WTC11 (cell line): ENCODE data around the gene TMEM117. TPM values are rescaled to one million over a fixed set of nuclear protein-coding genes. Genes with fewer than 3 reads are reported as not detected.

ENCODE experiments used
- ATAC-seq: fragments of 200-7000 bp; cut with Tn5 transposase; 2 replicates; pipeline ENCODE4 v1.10.0; 2021; ENCODE audit warnings: mild to moderate bottlenecking, moderate library complexity
- CTCF ChIA-PET: fragments of 300-600 bp; sonication (Branson Sonifier 250); formaldehyde crosslinking; loops from one replicate; lab custom pipeline; 2021; ENCODE audit warnings: antibody characterized with exemption; lab: Charles Lee
- POLR2A ChIA-PET: fragments of 350-600 bp; sonication (Branson Sonifier 250); formaldehyde crosslinking; loops from one replicate; lab custom pipeline; 2021; ENCODE audit warnings: antibody characterized with exemption; lab: Charles Lee
- DNase-seq: peaks from one replicate; pipeline ENCODE4 v3.0.0; 2021; ENCODE audit warnings: low spot score
- H3K27ac Mint-ChIP-seq: 2 replicates; pipeline ENCODE4 v1.8.0; 2021; ENCODE audit warnings: mixed read lengths
- H3K27me3 Mint-ChIP-seq: 2 replicates; pipeline ENCODE4 v1.8.0; 2021; ENCODE audit warnings: low read depth, mild to moderate bottlenecking, moderate library complexity, mixed read lengths
- H3K36me3 Mint-ChIP-seq: 2 replicates; pipeline ENCODE4 v1.8.0; 2021; ENCODE audit warnings: mixed read lengths
- H3K4me1 Mint-ChIP-seq: 2 replicates; pipeline ENCODE4 v1.8.0; 2022; ENCODE audit warnings: mixed read lengths
- H3K4me3 Mint-ChIP-seq: 2 replicates; pipeline ENCODE4 v1.8.0; 2021; ENCODE audit warnings: mild to moderate bottlenecking, moderate library complexity, mixed read lengths
- H3K9me3 Mint-ChIP-seq: 2 replicates; pipeline ENCODE4 v1.8.0; 2021; ENCODE audit warnings: mixed read lengths
- CREB1 ChIP-seq: sonication (generic); formaldehyde crosslinking; IDR thresholded peaks from 2 replicates; pipeline ENCODE4 v1.8.0; 2023; ENCODE audit warnings: mild to moderate bottlenecking, missing genetic modification reagents
- ESRRA ChIP-seq: sonication (generic); formaldehyde crosslinking; IDR thresholded peaks from 2 replicates; pipeline ENCODE4 v1.8.1; 2022; ENCODE audit warnings: mild to moderate bottlenecking, missing genetic modification reagents, borderline replicate concordance
- FOXK1 ChIP-seq: sonication (generic); formaldehyde crosslinking; IDR thresholded peaks from 2 replicates; pipeline ENCODE4 v1.8.0; 2022; ENCODE audit warnings: mild to moderate bottlenecking, moderate library complexity, missing genetic modification reagents
- GTF2I ChIP-seq: fragments of 250-450 bp; sonication (Bioruptor Pico); conservative IDR thresholded peaks from 2 replicates; pipeline ENCODE4 v1.4.0; 2021; ENCODE audit warnings: mild to moderate bottlenecking
- JUN ChIP-seq: sonication (generic); formaldehyde crosslinking; IDR thresholded peaks from 2 replicates; pipeline ENCODE4 v1.8.0; 2023; ENCODE audit warnings: mild to moderate bottlenecking, missing genetic modification reagents
- NR1H2 ChIP-seq: sonication (generic); formaldehyde crosslinking; IDR thresholded peaks from 2 replicates; pipeline ENCODE4 v1.9.0; 2021; ENCODE audit warnings: mild to moderate bottlenecking, moderate library complexity, missing genetic modification reagents
- OVOL2 ChIP-seq: fragments of 250-450 bp; sonication (Bioruptor Pico); IDR thresholded peaks from 2 replicates; pipeline ENCODE4 v1.9.0; 2021; ENCODE audit warnings: mild to moderate bottlenecking, borderline replicate concordance
- SMAD3 ChIP-seq: sonication (generic); formaldehyde crosslinking; IDR thresholded peaks from 2 replicates; pipeline ENCODE4 v1.8.0; 2022; ENCODE audit warnings: missing genetic modification reagents, mild to moderate bottlenecking, borderline replicate concordance
- SMAD4 ChIP-seq: sonication (generic); formaldehyde crosslinking; IDR thresholded peaks from 2 replicates; pipeline ENCODE4 v1.8.0; 2022; ENCODE audit warnings: mild to moderate bottlenecking, missing genetic modification reagents
- SOX15 ChIP-seq: fragments of 250-450 bp; sonication (Bioruptor Pico); IDR thresholded peaks from 2 replicates; pipeline ENCODE4 v1.9.0; 2021; ENCODE audit warnings: mild to moderate bottlenecking
- ZNF263 ChIP-seq: sonication (generic); formaldehyde crosslinking; IDR thresholded peaks from 2 replicates; pipeline ENCODE4 v1.8.1; 2022; ENCODE audit warnings: low read depth, mild to moderate bottlenecking, moderate library complexity, missing genetic modification reagents
- ZNF317 ChIP-seq: sonication (generic); formaldehyde crosslinking; IDR thresholded peaks from 2 replicates; pipeline ENCODE4 v1.8.1; 2023; ENCODE audit warnings: low read depth, mild to moderate bottlenecking, moderate library complexity, missing genetic modification reagents, borderline replicate concordance
- ZNF396 ChIP-seq: fragments of 250-450 bp; sonication (Bioruptor Pico); IDR thresholded peaks from 2 replicates; pipeline ENCODE4 v1.8.0; 2021; ENCODE audit warnings: mild to moderate bottlenecking, moderate library complexity, borderline replicate concordance
- ZNF671 ChIP-seq: fragments of 250-450 bp; sonication (Bioruptor Pico); IDR thresholded peaks from 2 replicates; pipeline ENCODE4 v1.8.0; 2021; ENCODE audit warnings: mild to moderate bottlenecking
- total RNA-seq: library from RNA; stranded (reverse); gene quantifications from 3 replicates; pipeline ENCODE4 v1.2.3, GENCODE V29; 2021
- TF ChIP-seq, protein P1 (sequence below): fragments of 250-450 bp; sonication (Bioruptor Pico); IDR thresholded peaks from 2 replicates; pipeline ENCODE4 v1.8.0; 2021; ENCODE audit warnings: mild to moderate bottlenecking
- TF ChIP-seq, protein P2 (sequence below): sonication (generic); formaldehyde crosslinking; IDR thresholded peaks from 2 replicates; pipeline ENCODE4 v1.8.1; 2022; ENCODE audit warnings: low read depth, missing genetic modification reagents, borderline replicate concordance
- TF ChIP-seq, protein P3 (sequence below): fragments of 250-450 bp; sonication (Bioruptor Pico); IDR thresholded peaks from 2 replicates; pipeline ENCODE4 v1.9.0; 2021; ENCODE audit warnings: mild to moderate bottlenecking
- TF ChIP-seq, protein P4 (sequence below): sonication (generic); formaldehyde crosslinking; conservative IDR thresholded peaks from 2 replicates; pipeline ENCODE4 v1.8.1; 2022; ENCODE audit warnings: mild to moderate bottlenecking, missing genetic modification reagents
- TF ChIP-seq, protein P5 (sequence below): sonication (generic); formaldehyde crosslinking; IDR thresholded peaks from 2 replicates; pipeline ENCODE4 v1.8.1; 2022; ENCODE audit warnings: mild to moderate bottlenecking, moderate library complexity, missing genetic modification reagents
- TF ChIP-seq, protein P6 (sequence below): sonication (generic); formaldehyde crosslinking; IDR thresholded peaks from 2 replicates; pipeline ENCODE4 v1.8.1; 2023; ENCODE audit warnings: mild to moderate bottlenecking, missing genetic modification reagents, moderate library complexity
- TF ChIP-seq, protein P7 (sequence below): sonication (generic); formaldehyde crosslinking; IDR thresholded peaks from 2 replicates; pipeline ENCODE4 v1.8.0; 2022; ENCODE audit warnings: mild to moderate bottlenecking, missing genetic modification reagents

Gene TMEM117
- total RNA-seq, 1 experiment from 2014 or later, result 1.5 TPM

DNA sequence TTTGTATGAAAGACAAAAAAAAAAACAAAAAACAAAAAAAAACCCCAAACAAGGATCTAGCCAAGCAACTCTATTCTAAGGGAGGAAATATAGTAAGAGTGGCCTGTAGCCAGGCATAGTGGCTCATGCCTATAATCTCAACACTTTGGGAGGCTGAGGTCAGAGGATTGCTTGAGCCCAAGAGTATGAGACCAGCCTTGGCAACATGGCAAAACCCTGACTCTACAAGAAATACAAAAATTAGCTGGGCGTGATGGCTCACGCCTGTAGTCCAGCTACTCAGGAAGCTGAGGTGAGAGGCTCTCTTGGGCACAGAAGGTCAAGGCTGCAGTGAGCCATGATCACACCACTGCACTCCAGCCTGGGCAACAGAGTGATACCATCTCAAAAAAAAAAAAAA is 47.9 kb downstream of the TMEM117 start:
- ATAC-seq (no peak), DNase-seq (no peak)
- no peaks in the 10 kb centered on the region for H3K9me3 Mint-ChIP-seq
- H3K27me3 Mint-ChIP-seq, result no peaks in the 10 kb centered on the region
- ChIA-PET POLR2A (no interaction called here), CTCF (interaction anchor here (1.0 to 3.3 kb wide), 3 partner anchors 60 to 106 kb away, joined by 4 to 64 read pairs (median 10); no protein-coding TSS in a partner anchor)
- H3K4me1 Mint-ChIP-seq, result no peaks in the 10 kb centered on the region
- H3K36me3 Mint-ChIP-seq, result no peaks in the 10 kb centered on the region
- H3K27ac Mint-ChIP-seq, result no peak overlapping the region
- H3K4me3 Mint-ChIP-seq, result no peak overlapping the region
- no peak for TF ChIP-seq NR1H2 (CRISPR knock-in tag)
- no peak for TF ChIP-seq FOXK1
- TF ChIP-seq SOX15 (CRISPR knock-in tag), result no peak
- TF ChIP-seq, protein P1, sequence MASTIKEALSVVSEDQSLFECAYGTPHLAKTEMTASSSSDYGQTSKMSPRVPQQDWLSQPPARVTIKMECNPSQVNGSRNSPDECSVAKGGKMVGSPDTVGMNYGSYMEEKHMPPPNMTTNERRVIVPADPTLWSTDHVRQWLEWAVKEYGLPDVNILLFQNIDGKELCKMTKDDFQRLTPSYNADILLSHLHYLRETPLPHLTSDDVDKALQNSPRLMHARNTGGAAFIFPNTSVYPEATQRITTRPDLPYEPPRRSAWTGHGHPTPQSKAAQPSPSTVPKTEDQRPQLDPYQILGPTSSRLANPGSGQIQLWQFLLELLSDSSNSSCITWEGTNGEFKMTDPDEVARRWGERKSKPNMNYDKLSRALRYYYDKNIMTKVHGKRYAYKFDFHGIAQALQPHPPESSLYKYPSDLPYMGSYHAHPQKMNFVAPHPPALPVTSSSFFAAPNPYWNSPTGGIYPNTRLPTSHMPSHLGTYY (CRISPR knock-in tag), result no peak
- TF ChIP-seq JUN (CRISPR knock-in tag), result no peak
- TF ChIP-seq, protein P2, sequence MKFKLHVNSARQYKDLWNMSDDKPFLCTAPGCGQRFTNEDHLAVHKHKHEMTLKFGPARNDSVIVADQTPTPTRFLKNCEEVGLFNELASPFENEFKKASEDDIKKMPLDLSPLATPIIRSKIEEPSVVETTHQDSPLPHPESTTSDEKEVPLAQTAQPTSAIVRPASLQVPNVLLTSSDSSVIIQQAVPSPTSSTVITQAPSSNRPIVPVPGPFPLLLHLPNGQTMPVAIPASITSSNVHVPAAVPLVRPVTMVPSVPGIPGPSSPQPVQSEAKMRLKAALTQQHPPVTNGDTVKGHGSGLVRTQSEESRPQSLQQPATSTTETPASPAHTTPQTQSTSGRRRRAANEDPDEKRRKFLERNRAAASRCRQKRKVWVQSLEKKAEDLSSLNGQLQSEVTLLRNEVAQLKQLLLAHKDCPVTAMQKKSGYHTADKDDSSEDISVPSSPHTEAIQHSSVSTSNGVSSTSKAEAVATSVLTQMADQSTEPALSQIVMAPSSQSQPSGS (CRISPR knock-in tag), result no peak
- no peak for TF ChIP-seq ZNF263
- TF ChIP-seq, all 79 proteins: peak for 0

DNA sequence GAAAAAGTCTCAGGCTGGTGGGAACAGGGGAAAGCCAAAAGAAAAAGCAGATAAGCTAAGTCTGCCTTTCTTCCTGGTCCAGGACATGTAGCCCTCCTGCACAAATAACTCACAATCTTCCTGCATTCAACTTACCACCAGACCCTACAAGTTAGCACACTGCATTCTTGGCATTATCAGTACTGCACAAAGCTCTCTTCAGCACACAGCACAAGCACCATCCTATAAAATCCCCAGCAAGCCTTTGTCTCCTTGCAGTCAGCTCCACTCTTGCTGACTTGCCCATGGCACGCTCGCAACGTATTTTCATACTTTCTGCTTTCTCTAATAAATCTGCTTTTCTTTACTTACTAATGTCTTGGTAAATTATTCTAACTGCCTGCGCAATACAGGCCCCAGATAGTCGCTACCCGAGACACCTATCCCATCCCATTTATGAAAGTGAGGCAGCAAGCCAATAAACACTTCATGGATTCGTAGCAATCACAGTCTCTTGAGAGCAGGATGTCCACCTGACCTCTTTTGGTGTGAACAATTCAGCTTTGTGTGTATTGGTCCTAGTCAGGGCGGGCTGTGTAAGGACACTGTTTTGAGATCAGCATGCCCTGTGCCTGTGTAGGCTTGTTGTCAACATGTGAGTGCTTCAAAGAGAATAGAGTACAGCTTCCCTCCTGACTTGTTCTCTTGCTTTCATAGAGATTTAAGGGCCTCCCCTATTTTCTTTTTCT is 49.0 kb downstream of the TMEM117 start:
- Mint-ChIP-seq H3K4me3 (no peak overlapping the region), H3K9me3 (no peaks in the 10 kb centered on the region), H3K27ac (no peak overlapping the region; the same call in 1 of the 2 replicates), H3K27me3 (no peaks in the 10 kb centered on the region), H3K4me1 (no peaks in the 10 kb centered on the region), H3K36me3 (no peaks in the 10 kb centered on the region)
- DNase-seq (no peak), ATAC-seq (no peak; the same call in 1 of the 2 replicates)
- POLR2A ChIA-PET, result no interaction called here
- TF ChIP-seq SOX15 (CRISPR knock-in tag), result no peak
- no peak for TF ChIP-seq ESRRA (CRISPR knock-in tag)
- TF ChIP-seq, protein P3, sequence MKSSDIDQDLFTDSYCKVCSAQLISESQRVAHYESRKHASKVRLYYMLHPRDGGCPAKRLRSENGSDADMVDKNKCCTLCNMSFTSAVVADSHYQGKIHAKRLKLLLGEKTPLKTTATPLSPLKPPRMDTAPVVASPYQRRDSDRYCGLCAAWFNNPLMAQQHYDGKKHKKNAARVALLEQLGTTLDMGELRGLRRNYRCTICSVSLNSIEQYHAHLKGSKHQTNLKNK, result no peak
- no peak for TF ChIP-seq GTF2I
- TF ChIP-seq, protein P4, sequence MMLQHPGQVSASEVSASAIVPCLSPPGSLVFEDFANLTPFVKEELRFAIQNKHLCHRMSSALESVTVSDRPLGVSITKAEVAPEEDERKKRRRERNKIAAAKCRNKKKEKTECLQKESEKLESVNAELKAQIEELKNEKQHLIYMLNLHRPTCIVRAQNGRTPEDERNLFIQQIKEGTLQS (CRISPR knock-in tag), result no peak
- TF ChIP-seq ZNF317 (CRISPR knock-in tag), result no peak
- no peak for TF ChIP-seq ZNF396 (CRISPR knock-in tag)
- TF ChIP-seq ZNF671 (CRISPR knock-in tag), result no peak
- TF ChIP-seq, protein P5, sequence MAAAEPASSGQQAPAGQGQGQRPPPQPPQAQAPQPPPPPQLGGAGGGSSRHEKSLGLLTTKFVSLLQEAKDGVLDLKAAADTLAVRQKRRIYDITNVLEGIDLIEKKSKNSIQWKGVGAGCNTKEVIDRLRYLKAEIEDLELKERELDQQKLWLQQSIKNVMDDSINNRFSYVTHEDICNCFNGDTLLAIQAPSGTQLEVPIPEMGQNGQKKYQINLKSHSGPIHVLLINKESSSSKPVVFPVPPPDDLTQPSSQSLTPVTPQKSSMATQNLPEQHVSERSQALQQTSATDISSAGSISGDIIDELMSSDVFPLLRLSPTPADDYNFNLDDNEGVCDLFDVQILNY, result no peak
- no peak for TF ChIP-seq SMAD4
- TF ChIP-seq SMAD3 (CRISPR knock-in tag), result no peak
- no peak for TF ChIP-seq NR1H2 (CRISPR knock-in tag)
- TF ChIP-seq, protein P6, sequence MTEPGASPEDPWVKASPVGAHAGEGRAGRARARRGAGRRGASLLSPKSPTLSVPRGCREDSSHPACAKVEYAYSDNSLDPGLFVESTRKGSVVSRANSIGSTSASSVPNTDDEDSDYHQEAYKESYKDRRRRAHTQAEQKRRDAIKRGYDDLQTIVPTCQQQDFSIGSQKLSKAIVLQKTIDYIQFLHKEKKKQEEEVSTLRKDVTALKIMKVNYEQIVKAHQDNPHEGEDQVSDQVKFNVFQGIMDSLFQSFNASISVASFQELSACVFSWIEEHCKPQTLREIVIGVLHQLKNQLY (CRISPR knock-in tag), result no peak
- TF ChIP-seq, protein P7, sequence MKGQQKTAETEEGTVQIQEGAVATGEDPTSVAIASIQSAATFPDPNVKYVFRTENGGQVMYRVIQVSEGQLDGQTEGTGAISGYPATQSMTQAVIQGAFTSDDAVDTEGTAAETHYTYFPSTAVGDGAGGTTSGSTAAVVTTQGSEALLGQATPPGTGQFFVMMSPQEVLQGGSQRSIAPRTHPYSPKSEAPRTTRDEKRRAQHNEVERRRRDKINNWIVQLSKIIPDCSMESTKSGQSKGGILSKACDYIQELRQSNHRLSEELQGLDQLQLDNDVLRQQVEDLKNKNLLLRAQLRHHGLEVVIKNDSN (CRISPR knock-in tag), result no peak
- no peak for TF ChIP-seq CREB1 (CRISPR knock-in tag)
- no peak for TF ChIP-seq OVOL2 (CRISPR knock-in tag)
- TF ChIP-seq, all 79 proteins: peak for 0
- CTCF ChIA-PET, result interaction anchor here (0.7 kb wide), 1 partner anchor 49 kb away, joined by 5 read pairs; the partner anchor contains the start of gene TMEM117
